ENCODE results near the gene WASF3. TPM values are rescaled to one million over a fixed set of nuclear protein-coding genes. Genes with fewer than 3 reads are reported as not detected.

Gene WASF3
- total and polyA plus RNA-seq, 2 experiments from 2014 or later, result 9.9 to 20.7 TPM

- TF ChIP-seq ZNF462 (CRISPR knock-in tag; IDR thresholded peaks at IDR 0.05) (no peak), STAT1 (IDR thresholded peaks at IDR 0.05; ENCODE audit: unreplicated experiment) (no peak), POLR2AphosphoS5 (IDR thresholded peaks at IDR 0.05; ENCODE audit: low read depth) (no peak), NANOG (IDR thresholded peaks at IDR 0.05; ENCODE audit: borderline replicate concordance) (no peak), EZH2 (IDR thresholded peaks at IDR 0.05; ENCODE audit: low read depth, unreplicated experiment) (no peak), ZNF331 (CRISPR knock-in tag; IDR thresholded peaks at IDR 0.05; ENCODE audit: low read depth) (no peak), CREB1 (CRISPR knock-in tag; IDR thresholded peaks at IDR 0.05; ENCODE audit: low read depth) (no peak)
- TF ChIP-seq, protein P1, sequence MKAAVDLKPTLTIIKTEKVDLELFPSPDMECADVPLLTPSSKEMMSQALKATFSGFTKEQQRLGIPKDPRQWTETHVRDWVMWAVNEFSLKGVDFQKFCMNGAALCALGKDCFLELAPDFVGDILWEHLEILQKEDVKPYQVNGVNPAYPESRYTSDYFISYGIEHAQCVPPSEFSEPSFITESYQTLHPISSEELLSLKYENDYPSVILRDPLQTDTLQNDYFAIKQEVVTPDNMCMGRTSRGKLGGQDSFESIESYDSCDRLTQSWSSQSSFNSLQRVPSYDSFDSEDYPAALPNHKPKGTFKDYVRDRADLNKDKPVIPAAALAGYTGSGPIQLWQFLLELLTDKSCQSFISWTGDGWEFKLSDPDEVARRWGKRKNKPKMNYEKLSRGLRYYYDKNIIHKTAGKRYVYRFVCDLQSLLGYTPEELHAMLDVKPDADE (IDR thresholded peaks at IDR 0.05), result no peak
Measured at GRCh38 chr13:26538363-26539317, 18.8 kb upstream of the WASF3 start (continued).

All from GM23338 (cell line).